ENCODE results near the gene SNCAIP.

SNCAIP gene

DNA sequence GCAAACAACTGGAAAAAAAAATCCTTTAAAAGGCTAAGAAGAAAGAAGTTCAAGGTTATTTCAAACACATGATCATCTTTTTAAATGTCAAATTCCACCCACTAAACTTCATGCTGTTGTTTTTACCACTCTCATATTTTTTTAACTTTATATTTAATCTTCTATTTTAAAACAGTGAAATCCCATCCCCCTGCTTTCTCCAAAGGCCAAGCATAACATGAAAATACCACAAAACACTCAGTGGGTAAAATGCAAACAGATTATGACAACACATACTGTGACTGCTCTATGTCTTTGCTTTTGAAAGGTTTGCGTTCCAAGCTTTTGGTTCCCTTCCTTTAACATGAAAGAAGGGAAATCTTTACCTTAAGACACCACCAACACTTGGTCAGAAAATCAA is 127.6 kb downstream of the SNCAIP start:
- TF ChIP-seq, protein P1, sequence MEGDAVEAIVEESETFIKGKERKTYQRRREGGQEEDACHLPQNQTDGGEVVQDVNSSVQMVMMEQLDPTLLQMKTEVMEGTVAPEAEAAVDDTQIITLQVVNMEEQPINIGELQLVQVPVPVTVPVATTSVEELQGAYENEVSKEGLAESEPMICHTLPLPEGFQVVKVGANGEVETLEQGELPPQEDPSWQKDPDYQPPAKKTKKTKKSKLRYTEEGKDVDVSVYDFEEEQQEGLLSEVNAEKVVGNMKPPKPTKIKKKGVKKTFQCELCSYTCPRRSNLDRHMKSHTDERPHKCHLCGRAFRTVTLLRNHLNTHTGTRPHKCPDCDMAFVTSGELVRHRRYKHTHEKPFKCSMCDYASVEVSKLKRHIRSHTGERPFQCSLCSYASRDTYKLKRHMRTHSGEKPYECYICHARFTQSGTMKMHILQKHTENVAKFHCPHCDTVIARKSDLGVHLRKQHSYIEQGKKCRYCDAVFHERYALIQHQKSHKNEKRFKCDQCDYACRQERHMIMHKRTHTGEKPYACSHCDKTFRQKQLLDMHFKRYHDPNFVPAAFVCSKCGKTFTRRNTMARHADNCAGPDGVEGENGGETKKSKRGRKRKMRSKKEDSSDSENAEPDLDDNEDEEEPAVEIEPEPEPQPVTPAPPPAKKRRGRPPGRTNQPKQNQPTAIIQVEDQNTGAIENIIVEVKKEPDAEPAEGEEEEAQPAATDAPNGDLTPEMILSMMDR (IDR thresholded peaks at IDR 0.05; ENCODE audit: low read depth, low read length, missing control alignments), result no peak
- no peak overlapping the region for H3K4me3 ChIP-seq (ENCODE audit: low read depth, low read length)
- in situ Hi-C loops (cut with HindIII; ENCODE audit: low sequenced_read_pairs), result no loop called here
- DNase-seq (ENCODE audit: low read depth), result no peak

DNA sequence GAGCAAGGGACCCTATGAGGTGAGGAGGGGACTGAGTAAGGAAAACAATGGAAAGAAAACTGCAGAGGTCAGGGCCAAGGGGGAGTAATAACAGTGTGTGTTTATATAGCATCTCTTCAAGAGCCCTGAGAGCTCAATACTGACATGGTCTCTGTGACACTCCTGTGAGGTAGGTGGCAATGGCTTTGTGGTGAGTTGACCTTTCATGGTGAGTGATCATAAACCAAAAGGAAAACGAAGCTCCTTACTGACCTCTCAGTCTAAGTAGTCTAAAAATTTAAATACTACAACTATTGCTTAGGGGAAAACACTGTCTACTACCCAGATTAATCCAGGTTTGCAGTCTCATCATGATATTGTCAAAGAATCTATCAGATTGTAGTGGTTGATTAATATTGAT is 130.9 kb downstream of the SNCAIP start:
- in situ Hi-C loops (cut with HindIII; ENCODE audit: low sequenced_read_pairs), result no loop called here
- DNase-seq (ENCODE audit: low read depth), result no peak
- H3K4me3 ChIP-seq (ENCODE audit: low read depth, low read length), result no peak overlapping the region
- TF ChIP-seq, protein P1 (IDR thresholded peaks at IDR 0.05; ENCODE audit: low read depth, low read length, missing control alignments), result no peak

DNA sequence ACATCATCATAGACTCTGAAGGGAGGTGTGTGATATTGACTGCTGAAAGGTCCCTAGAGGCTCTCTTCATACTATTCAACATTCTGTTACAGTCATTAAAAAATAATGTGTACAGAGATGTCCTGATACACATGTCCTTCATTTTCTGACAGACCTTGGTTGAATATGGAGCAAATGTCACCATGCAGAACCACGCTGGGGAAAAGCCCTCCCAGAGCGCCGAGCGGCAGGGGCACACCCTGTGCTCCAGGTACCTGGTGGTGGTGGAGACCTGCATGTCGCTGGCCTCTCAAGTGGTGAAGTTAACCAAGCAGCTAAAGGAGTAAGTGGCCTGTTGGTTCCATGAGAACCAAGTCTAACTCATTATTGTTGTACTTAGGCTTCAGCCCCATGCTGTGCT is 132.4 kb downstream of the SNCAIP start:
- in situ Hi-C loops (cut with HindIII; ENCODE audit: low sequenced_read_pairs), result no loop called here
- DNase-seq (ENCODE audit: low read depth), result no peak
- TF ChIP-seq, protein P1 (IDR thresholded peaks at IDR 0.05; ENCODE audit: low read depth, low read length, missing control alignments), result no peak
- H3K4me3 ChIP-seq (ENCODE audit: low read depth, low read length), result no peak overlapping the region

DNA sequence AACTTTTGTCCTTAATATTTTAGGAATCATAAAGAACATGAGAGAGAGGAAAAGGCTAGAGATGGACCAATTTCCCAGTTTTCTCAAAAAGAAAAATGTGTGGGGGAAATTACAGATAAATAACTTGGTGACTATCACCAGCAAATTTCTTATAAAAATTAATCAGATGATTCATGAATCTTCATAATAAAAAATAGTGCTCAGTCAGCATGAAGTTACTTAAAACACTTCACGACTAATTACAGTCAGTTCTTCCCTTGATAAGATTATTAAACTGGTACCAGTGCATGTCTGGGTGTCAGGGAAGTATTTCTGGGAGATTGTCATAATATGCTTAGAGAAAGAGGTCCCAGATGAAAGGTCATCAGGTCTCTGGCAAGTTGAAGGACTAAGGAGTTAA is 133.0 kb downstream of the SNCAIP start:
- no peak for DNase-seq (ENCODE audit: low read depth)
- in situ Hi-C loops (cut with HindIII; ENCODE audit: low sequenced_read_pairs), result no loop called here
- TF ChIP-seq, protein P1 (IDR thresholded peaks at IDR 0.05; ENCODE audit: low read depth, low read length, missing control alignments), result no peak
- H3K4me3 ChIP-seq (ENCODE audit: low read depth, low read length), result no peak overlapping the region

DNA sequence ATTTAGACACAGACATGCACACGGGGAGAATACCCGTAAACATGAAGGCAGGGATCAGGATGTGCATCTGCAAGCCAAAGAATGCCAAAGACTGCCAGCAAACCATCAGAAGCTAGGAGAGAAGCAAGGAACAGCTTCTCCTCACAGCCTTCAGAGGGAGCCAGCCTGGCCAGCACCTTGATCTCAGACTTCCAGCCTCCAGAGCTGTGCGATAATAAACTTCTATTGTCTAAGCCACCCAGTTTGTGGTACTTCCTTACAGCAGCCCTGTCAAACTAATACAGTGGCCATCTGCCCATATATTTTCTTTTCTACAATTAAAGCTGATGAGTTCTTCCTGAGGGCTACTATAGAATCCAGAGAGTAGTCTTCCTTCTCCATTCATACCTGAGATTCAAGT is 135.0 kb downstream of the SNCAIP start:
- TF ChIP-seq, protein P1 (IDR thresholded peaks at IDR 0.05; ENCODE audit: low read depth, low read length, missing control alignments), result no peak
- DNase-seq (ENCODE audit: low read depth), result no peak
- H3K4me3 ChIP-seq (ENCODE audit: low read depth, low read length), result no peak overlapping the region
- in situ Hi-C loops (cut with HindIII; ENCODE audit: low sequenced_read_pairs), result no loop called here

DNA sequence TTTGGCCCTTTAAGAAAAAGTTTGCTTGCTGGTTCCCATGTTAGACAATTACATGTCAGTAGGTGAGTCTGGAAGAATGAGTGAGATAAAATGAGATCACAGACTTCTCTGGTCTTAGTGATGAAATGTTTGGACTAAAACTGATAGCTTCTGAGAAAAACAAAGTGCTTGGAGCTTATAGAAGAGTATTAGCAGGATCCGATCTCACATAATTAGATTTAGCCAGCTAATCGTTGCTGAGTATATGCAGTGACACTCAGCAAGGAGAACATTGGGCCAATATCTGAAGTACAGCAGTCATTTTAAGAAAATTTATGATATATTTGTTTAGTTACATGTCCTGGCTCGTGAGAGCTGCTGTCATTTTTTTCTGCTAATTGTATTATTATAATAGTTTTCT is 135.8 kb downstream of the SNCAIP start:
- H3K4me3 ChIP-seq (ENCODE audit: low read depth, low read length), result no peak overlapping the region
- in situ Hi-C loops (cut with HindIII; ENCODE audit: low sequenced_read_pairs), result no loop called here
- TF ChIP-seq, protein P1 (IDR thresholded peaks at IDR 0.05; ENCODE audit: low read depth, low read length, missing control alignments), result no peak
- DNase-seq (ENCODE audit: low read depth), result no peak

DNA sequence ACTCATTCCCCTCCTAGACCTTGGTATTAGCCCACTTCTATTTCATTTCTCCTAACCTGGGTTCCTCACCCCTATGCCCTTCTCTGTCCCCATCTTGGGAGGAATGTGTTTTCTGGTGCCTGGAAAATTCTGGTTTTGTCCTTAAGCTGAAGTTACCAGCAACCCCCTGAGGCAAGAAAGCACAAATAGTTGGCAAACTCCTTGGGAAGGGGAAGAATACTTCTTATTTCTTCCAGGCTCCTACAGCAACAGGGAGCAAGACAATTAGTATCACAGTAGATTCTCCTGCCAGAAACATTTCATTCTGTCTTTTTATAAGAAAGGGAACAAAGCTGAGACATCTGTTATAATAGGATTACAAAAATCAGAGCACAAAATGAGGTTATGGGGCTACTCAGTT is 142.5 kb downstream of the SNCAIP start:
- in situ Hi-C loops (cut with HindIII; ENCODE audit: low sequenced_read_pairs), result no loop called here
- H3K4me3 ChIP-seq (ENCODE audit: low read depth, low read length), result no peak overlapping the region
- TF ChIP-seq, protein P1 (IDR thresholded peaks at IDR 0.05; ENCODE audit: low read depth, low read length, missing control alignments), result no peak
- no peak for DNase-seq (ENCODE audit: low read depth)
